Effector memory CD8-positive, alpha-beta T cell (primary cell): ENCODE measurements around the gene TP53I13.

Experiments
- ATAC-seq: fragments of 150-1000 bp; cut with Tn5 transposase; replicated peaks from 2 replicates; pipeline ENCODE4 v1.10.0; 2021; ENCODE audit warnings: mild to moderate bottlenecking, moderate library complexity
- DNase-seq, 3 experiments: peaks; one replicate each; pipeline ENCODE4 v3.0.0; 2021
- H3K27ac Mint-ChIP-seq, 2 donors: one replicate each; pipeline ENCODE4 v1.8.0; 2022; ENCODE audit warnings: mild to moderate bottlenecking in 2 of 2, mixed read lengths in 2 of 2, moderate library complexity in 2 of 2
- H3K27me3 Mint-ChIP-seq, 2 donors: one replicate each; pipeline ENCODE4 v1.8.0; 2022; ENCODE audit warnings: mixed read lengths in 2 of 2
- H3K36me3 Mint-ChIP-seq: one replicate; pipeline ENCODE4 v1.8.0; 2022; ENCODE audit warnings: mild to moderate bottlenecking, moderate library complexity, mixed read lengths; ENCODE audit not compliant: insufficient read depth
- H3K4me1 Mint-ChIP-seq, 2 donors: one replicate each; pipeline ENCODE4 v1.8.0; 2022; ENCODE audit warnings: low read depth in 2 of 2, mixed read lengths in 2 of 2
- H3K4me3 Mint-ChIP-seq, 2 donors: one replicate each; pipeline ENCODE4 v1.8.0; 2022; ENCODE audit warnings: mild to moderate bottlenecking in 2 of 2, mixed read lengths in 2 of 2, moderate library complexity in 2 of 2
- H3K9me3 Mint-ChIP-seq, 2 donors: one replicate each; pipeline ENCODE4 v1.8.0; 2022; ENCODE audit warnings: mixed read lengths in 2 of 2

The TP53I13 gene

DNA sequence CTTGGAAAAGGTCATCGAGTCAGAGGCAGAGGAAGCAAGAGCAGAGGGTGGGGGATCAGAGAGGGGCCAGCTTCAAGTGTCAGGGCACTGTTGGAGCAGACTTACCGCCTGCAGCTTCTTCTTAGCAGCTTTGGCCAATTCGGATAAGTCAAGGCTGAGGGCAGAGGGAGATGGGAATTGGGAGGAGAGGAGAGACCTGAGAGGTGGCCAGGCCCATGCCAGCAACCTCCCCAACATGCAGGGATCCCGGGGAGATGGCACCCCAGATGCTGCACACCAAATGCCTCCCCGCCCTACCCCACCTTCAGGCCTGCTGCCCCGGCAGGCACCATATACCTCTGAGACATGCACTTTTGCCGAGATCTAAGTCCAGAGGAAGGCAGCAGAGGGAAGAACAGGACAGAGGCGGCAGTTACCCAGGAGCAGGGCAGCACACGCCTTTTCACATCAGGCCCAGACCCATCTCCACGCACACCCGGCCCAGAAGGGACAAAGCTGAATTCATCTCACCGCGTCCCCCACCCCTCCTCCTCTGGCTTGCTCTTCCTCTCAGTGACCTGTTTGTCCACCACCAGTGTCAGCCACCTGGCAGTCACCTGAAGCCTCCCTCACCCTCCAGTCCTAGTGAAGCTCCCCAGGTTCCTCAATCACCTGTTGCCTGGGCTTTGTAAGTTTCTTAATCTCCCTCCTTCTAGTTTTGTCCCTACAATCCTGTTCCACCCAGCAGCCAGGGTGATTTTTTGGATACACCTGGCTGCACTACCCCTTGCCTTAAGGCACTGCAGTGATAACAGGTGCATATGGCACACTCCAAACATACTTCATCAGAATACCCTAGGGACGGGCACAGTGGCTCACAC, 10.4 kb downstream of the TP53I13 start:
- H3K4me1 Mint-ChIP-seq = peaks cover 7 to 12% of the 10 kb centered on the region in 2 donors
- H3K36me3 Mint-ChIP-seq = peaks cover 42% of the 10 kb centered on the region

DNA sequence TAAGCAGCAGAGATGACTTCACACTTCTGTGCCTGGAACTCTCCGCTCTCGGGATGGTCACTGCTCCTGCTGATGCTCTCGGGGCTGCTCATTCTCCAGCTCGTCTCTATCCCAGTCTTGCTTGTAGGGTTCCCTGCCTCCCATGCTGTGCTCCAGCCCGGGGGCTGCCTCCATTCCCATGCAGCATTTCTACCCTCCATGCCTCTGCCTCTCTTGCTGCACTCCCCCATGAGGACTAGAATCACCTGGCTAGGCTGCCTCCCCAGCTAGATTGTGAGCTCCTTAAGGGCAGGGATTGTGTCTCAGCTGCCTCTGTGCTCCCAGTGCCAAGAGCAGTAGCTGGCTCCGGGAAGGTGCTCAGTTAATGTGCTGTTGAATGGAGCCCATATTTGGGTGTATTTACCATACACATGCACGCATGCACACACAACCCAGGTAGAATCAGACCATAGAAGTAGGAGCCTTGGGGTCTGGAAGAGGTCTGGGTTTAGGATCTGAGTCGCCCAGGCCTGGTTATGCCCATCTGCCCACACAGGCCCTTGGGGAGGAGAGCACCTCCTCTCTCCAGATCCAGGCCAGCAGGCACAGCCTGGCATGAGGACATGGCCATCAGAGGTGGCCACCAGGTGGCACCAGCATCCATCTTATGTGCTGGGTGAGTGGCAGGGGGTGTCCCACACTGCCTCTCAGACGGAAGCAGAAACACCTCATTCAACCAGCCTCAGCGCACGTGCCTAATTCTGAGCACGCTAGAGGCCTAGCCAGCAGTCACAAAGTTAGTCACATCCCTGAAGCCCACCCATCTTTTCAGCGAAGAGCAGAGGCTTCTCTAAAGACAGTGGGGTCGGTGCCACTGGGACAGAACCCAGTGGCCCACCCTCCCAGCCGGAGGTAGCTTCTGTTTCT, 11.6 kb downstream of the TP53I13 start:
- DNase-seq = peak; percentile 88 to 93 (median 89)
- Mint-ChIP-seq H3K36me3 (peaks cover 30% of the 10 kb centered on the region), H3K27ac (peak overlapping the region; percentile 60 to 79)

More for the DNA sequence above, 10.4 kb downstream of the TP53I13 start:
- DNase-seq = no peak
- Mint-ChIP-seq H3K4me3 (no peak overlapping the region), H3K27me3 (no peaks in the 10 kb centered on the region), H3K27ac (peak overlapping the region; percentile 39 to 87), H3K9me3 (no peaks in the 10 kb centered on the region)
- ATAC-seq = no peak

DNA sequence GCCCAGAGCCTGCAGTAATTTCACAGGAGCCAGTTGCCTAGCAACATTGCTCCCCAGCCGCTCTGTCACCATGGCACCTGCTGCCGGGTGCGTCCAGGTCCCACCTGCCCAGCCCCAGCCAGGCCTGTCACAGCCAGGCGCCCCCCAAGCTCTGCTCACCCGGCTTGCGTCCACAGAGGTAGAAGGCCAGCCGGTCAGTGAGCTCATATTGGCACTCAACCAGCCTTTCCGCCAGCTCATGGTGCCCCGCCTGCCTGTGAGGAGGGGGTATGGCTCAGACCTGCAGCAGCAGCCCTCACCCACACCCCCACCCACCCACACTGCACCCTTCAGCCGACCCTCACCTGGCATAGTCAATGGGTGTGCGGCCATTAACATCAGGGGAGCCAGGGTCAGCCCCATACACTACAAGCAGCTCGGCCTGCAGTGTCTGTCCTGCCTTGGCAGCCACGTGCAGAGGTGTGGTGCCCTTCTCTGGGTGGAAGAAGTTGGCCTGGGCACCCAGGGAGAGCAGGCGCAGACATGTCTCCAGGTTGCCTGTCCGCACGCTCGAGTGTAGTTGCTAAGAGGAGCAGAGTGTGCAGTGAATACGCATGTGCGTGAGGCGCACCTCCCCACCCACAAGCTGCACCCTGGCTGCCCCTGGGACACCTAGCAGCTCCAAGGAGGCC, 13.2 kb downstream of the TP53I13 start:
- Mint-ChIP-seq H3K27ac (no peak overlapping the region), H3K4me1 (peaks cover 27 to 28% of the 10 kb centered on the region in 2 donors), H3K36me3 (peaks cover 23% of the 10 kb centered on the region), H3K4me3 (no peak overlapping the region), H3K9me3 (no peaks in the 10 kb centered on the region), H3K27me3 (no peaks in the 10 kb centered on the region)
- no peak for DNase-seq
- no peak for ATAC-seq

More for the DNA sequence above, 11.6 kb downstream of the TP53I13 start:
- no peaks in the 10 kb centered on the region for H3K9me3 Mint-ChIP-seq
- ATAC-seq = peak; percentile 100
- no peaks in the 10 kb centered on the region for H3K27me3 Mint-ChIP-seq
- H3K4me1 Mint-ChIP-seq = peaks cover 16 to 19% of the 10 kb centered on the region in 2 donors
- H3K4me3 Mint-ChIP-seq = no peak overlapping the region

DNA sequence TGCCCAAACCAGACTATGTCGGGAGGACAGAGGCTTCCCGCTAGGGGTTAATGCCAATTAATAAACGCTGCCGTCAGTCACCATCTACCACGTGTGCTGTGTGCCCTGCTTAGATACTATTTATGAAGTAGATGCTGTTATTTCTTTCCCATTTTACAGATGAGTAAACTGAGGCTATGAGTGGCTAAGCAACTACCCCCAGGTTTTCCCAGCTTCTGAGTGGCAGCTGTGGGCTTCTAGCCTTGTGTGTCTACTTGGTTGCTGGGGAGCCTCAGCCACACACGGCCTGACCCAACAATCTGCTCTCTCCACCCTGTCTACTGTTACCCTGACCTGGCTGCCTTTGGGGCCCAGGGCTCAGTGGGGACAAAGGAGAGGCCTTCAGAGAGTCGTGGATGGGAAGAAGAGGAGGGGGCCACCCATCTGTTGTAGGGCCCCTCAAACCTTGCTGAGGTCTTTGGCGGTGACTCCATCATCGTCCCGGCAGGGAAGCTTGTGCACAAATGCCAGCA, 13.8 kb downstream of the TP53I13 start:
- peaks cover 31 to 33% of the 10 kb centered on the region in 2 donors for H3K4me1 Mint-ChIP-seq
- no peak overlapping the region for H3K4me3 Mint-ChIP-seq
- H3K27me3 Mint-ChIP-seq = no peaks in the 10 kb centered on the region
- no peaks in the 10 kb centered on the region for H3K9me3 Mint-ChIP-seq
- ATAC-seq = no peak
- H3K27ac Mint-ChIP-seq = no peak overlapping the region
- H3K36me3 Mint-ChIP-seq = peaks cover 18% of the 10 kb centered on the region
- DNase-seq = no peak

DNA sequence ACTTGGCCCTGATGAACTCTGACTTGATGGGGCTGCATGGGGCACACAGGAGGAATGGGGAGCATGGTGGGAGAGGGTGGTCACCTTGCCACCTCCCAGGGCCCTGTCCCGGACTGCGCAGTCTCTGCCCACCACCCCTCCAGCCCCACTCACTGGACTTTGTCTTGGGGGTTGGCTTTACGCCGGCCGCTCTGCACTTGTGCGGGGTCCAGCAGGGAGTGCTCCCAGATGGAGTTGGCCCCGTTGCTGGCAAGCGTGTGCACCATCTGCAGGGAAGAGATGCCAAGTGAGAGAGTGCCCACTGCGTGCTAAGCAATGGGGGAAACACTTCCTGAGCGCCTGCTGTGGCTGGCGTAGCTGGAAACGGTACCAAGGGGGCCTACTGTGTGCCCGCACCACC, 14.3 kb downstream of the TP53I13 start:
- Mint-ChIP-seq H3K27ac (no peak overlapping the region), H3K36me3 (peaks cover 17% of the 10 kb centered on the region), H3K27me3 (no peaks in the 10 kb centered on the region), H3K9me3 (no peaks in the 10 kb centered on the region), H3K4me1 (peaks cover 35 to 37% of the 10 kb centered on the region in 2 donors), H3K4me3 (no peak overlapping the region)
- DNase-seq (no peak), ATAC-seq (no peak)

DNA sequence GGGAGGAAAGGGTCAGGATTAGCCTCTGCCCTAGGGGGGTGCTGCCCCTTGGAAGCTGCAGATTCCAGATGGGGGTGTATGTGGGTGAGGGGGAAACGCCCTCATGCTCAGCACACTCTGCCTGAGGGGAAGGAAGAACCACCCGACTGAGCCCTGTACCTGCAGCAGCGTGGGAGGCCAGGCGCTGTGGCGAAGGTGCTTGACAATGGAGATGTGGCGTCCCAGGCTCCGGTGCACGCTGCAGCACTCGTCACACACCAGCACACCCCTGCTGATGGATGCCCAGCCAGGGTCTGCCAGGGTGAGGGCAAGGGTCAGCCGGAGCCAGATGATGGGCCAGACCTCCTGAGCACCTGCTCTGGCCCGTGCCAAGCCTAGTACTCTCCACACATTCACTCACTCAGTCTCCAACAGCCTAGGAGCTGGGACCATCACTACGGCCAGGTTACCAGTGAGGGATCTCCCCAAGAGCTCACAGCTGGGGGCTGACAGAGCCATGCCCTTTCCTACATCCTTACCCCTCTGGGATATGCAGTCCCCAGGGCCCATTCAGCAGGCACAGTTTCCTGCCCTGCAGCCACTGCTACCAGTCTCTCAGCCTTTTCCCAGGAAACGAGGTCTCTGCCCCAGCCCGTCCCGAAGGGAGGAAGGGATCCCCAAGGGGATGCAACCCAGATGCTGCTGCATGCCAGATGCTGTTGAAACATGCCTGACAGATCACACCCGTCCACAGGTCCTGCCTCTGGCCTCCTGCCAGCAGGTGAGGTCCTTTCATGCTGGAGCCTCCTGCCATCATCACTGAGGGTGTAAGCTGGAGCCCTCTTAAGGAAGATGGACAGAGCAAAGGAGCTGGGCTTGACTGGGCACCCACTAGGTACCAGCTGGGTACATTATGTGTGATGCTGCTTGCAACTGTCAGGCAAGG, 15.1 kb downstream of the TP53I13 start:
- ATAC-seq (no peak), DNase-seq (no peak)
- H3K36me3 Mint-ChIP-seq = peaks cover 21% of the 10 kb centered on the region
- no peaks in the 10 kb centered on the region for H3K27me3 Mint-ChIP-seq
- peaks cover 43 to 44% of the 10 kb centered on the region in 2 donors for H3K4me1 Mint-ChIP-seq
- H3K9me3 Mint-ChIP-seq = no peaks in the 10 kb centered on the region
- H3K4me3 Mint-ChIP-seq = no peak overlapping the region
- H3K27ac Mint-ChIP-seq = peak overlapping the region; percentile 68 to 91

DNA sequence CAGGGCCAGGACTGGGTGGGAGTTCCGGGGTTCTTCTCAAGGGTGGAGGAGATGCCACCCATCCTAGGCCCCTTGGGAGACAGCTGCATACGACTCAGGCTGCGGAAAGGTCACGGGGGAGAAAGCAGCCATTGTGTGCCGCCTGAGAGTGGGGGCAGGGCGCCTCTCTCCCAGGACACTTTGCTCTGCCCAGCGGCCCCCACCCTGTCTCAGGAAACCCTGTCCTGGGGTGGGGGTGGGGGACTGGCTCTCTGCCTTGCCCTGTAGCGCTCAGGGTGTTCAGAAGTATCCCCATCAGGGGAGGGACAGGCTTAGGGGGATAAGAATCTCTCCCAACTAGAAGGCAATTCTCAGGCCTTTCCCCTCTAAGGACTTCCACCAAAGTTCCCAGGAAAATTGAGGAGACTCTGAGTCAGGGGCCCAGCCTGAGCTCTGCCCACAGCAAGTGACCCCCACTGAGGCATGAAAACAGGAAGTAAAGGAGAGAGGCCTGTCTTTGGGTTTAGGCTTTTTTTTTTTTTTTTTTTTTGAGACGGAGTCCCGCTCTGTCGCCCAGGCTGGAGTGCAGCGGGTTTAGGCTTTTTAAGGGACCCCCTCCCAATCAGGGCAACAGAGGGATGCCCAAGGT, 16.1 kb downstream of the TP53I13 start:
- no peak overlapping the region for H3K4me3 Mint-ChIP-seq
- DNase-seq = no peak
- peaks cover 43 to 46% of the 10 kb centered on the region in 2 donors for H3K4me1 Mint-ChIP-seq
- no peaks in the 10 kb centered on the region for H3K27me3 Mint-ChIP-seq
- no peak for ATAC-seq
- no peaks in the 10 kb centered on the region for H3K9me3 Mint-ChIP-seq
- H3K27ac Mint-ChIP-seq = peak overlapping the region; percentile 68 to 91
- peaks cover 19% of the 10 kb centered on the region for H3K36me3 Mint-ChIP-seq

DNA sequence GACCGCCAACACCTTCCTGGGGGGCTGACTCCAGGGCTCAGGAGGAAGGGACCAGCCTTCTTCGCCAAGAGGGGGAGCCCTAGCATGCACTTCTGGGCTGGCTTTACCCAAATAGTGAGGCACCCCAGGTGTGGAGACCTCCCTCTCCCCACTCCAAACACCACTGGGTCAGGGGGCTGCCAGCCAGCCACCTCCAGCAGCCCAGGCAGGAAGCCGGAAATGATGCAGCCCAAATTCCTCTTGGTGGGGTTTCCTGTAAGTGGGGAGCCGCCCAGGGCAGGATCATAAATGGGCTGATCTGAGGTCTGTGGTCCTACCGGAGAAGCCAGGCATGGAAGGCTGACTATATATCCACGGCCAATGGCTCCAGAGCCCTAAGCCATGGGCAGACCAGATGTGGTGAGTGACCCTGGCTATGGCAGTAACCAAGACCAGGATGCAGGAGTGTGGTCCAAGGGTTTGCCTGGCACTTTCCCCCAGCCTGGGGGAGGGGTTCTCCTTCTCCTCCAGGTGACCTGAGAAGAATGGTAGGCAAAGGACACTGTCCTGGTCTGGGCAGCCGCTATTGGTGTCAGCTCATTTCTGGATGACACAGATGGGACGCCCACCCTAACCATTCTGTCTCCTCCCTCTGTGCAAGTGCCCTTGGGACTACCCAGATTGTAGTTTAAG, 16.7 kb downstream of the TP53I13 start:
- no peak for DNase-seq
- peaks cover 14% of the 10 kb centered on the region for H3K36me3 Mint-ChIP-seq
- no peak for ATAC-seq
- peaks cover 45 to 46% of the 10 kb centered on the region in 2 donors for H3K4me1 Mint-ChIP-seq
- no peak overlapping the region for H3K4me3 Mint-ChIP-seq
- peak overlapping the region in 1 of 2 donors; percentile 51 for H3K27ac Mint-ChIP-seq
- H3K9me3 Mint-ChIP-seq = no peaks in the 10 kb centered on the region
- no peaks in the 10 kb centered on the region for H3K27me3 Mint-ChIP-seq

DNA sequence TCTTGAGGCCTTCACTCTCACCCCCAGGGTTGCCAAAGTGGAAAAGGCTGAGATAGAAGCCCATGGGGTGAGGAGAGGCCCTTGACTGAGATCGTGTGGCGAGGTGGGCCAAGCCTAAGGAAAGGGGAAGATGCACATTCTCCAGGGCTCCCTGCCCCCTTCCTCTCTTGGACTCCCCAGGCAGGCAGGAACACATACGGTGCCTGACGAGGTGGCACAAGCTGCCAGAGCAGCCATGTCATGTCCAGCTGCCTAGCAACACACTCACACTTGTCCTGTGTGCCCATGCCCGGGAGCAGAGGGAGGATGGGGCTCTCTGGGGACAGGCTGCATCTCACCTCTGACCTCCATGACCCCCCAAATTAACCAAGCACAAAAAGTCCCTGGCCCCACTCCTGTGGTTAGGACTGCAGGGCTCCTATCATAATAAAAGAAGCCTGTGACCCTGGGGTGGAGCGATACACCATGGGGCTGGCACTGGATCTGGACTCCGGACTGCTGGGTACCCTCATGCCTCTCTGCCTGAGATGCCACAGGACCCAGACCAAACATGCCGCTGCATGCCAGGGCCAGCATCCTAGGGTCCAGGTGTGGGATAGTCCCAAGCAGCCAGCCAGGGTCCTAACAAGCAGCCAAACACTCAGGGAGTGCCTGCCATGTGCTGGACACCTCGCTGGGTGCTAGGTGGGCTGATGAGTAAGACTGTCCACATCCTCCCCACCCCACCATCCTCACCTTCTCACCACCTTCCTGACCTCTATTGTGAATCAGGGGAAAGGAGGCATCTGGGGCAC, 18.4 kb downstream of the TP53I13 start:
- ATAC-seq = no peak
- Mint-ChIP-seq H3K4me1 (peaks cover 45 to 57% of the 10 kb centered on the region in 2 donors), H3K4me3 (peak overlapping the region; percentile 88 to 93)

DNA sequence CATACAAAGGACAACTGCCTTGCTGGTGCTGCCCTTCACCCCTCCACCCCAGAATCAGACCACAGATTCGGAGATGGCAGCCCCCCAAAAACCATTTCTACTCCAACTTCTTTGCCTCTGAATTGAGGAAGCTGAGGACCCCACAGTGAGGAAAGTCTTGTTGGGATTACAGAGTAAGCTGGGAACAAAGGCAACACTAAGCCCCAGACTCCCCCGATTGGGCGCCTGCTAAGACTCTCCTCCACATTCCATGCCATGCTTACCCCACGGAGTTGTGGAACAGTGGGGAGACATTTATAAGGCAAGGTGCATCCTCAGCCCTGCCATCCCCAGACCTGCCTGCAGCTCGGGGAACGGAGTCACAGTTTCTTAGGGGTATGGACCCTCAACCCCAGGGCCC, 19.1 kb downstream of the TP53I13 start:
- no peak for ATAC-seq
- H3K27ac Mint-ChIP-seq = peak overlapping the region; percentile 86 to 89
- DNase-seq = no peak
- H3K4me1 Mint-ChIP-seq = peaks cover 45 to 59% of the 10 kb centered on the region in 2 donors
- H3K9me3 Mint-ChIP-seq = no peaks in the 10 kb centered on the region
- H3K4me3 Mint-ChIP-seq = peak overlapping the region; percentile 88 to 93
- peaks cover 8% of the 10 kb centered on the region for H3K36me3 Mint-ChIP-seq
- H3K27me3 Mint-ChIP-seq = no peaks in the 10 kb centered on the region

More for the DNA sequence above, 18.4 kb downstream of the TP53I13 start:
- peaks cover 13% of the 10 kb centered on the region for H3K36me3 Mint-ChIP-seq
- H3K27ac Mint-ChIP-seq = peak overlapping the region in 1 of 2 donors; percentile 89
- H3K9me3 Mint-ChIP-seq = no peaks in the 10 kb centered on the region
- no peaks in the 10 kb centered on the region for H3K27me3 Mint-ChIP-seq
- no peak for DNase-seq

DNA sequence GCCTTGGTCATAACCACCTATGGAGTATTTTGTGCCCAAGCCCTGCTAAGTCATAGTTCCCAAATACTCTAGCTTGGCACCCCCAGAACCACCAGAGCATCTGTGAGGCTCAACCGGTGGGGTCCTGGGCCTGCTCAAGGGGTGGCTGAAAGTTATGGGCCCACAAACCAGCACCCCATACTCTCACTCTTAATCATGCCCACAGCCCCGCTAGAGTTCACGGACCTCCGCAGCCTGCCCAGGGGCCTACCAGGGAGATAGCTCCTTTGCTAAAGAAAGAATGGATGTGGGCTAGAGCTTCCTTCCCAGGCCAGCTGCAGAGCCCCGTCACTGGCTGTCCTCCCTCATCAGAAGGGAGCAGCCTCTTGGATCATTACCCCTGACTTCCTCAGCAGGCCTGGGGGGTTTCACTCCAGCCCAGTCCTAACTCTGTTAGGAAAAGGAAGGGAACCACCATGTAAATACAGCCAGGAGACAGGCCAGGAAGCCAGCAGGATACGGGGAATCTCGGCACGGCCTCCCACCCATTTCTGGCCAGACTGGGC, 19.6 kb downstream of the TP53I13 start:
- ATAC-seq = no peak
- H3K4me1 Mint-ChIP-seq = peaks cover 45 to 60% of the 10 kb centered on the region in 2 donors

More for the DNA sequence above, 19.6 kb downstream of the TP53I13 start:
- no peak for DNase-seq
- Mint-ChIP-seq H3K9me3 (no peaks in the 10 kb centered on the region), H3K27me3 (no peaks in the 10 kb centered on the region), H3K4me3 (peak overlapping the region; percentile 88 to 93), H3K27ac (peak overlapping the region; percentile 86 to 89), H3K36me3 (peaks cover 8% of the 10 kb centered on the region)
